Left renal pelvis (tissue), 4 donors: Measurements from ENCODE around the gene GSPT1. TPM values are rescaled to one million over a fixed set of nuclear protein-coding genes. Genes with fewer than 3 reads are reported as not detected.
"Not testable (repeated sequence)": the region's sequence is repeated elsewhere in the genome, so short reads cannot be mapped to it uniquely, and the experiment has no call there.

Source experiments
- DNase-seq, 4 donors: peaks; one replicate each; pipeline ENCODE4 v3.0.0-alpha.2; 2013; ENCODE audit warnings: low read depth in 4 of 4, low spot score in 3 of 4
- polyA plus RNA-seq, 4 donors: library from polyadenylated mRNA; unstranded; fragments of 120-200 nt; gene quantifications; one replicate each; pipeline ENCODE4 v1.2.1, GENCODE V29; 2013; ENCODE audit not compliant: insufficient read length in 4 of 4

GSPT1 gene
- polyA plus RNA-seq, result 100 to 1,000 TPM in 3 of 4 donors, 10 to 100 TPM in 1; 84.6 to 133 (median 117) TPM

GRCh38 chr16:11915644-11916523, at the start of gene GSPT1:
Gene GSPT1, minus strand, starts transcription at chr16:11915956. Its CDS starts 236 bp downstream, at chr16:11915720.
- peak; percentile 95 to 98 (median 96) for DNase-seq

DNA sequence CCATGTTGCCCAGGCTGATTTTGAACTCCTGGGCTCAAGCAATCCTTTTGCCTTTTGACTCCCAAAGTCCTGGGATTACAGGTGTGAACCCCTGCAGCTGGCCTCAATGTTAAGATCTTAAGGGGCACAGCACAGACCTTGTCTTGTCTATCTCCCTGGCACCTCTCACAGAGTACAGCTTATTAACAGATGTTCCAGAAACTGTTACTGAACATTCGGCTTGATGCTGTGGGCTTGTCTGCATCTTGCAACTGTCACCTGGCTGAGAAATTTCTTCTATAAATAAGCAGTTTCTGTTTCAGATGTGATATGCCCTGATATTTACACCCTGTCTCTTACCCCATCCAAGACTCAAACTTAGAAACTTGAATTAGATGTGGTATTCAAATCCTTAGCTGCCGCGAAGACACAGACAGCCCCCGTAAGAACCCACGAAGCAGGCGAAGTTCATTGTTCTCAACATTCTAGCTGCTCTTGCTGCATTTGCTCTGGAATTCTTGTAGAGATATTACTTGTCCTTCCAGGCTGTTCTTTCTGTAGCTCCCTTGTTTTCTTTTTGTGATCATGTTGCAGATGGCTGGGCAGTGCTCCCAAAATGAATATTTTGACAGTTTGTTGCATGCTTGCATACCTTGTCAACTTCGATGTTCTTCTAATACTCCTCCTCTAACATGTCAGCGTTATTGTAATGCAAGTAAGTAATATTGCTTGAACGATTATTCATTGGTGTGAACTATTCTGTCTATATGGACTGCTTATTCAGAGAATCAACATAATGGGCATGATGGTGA, 49.2 kb upstream of the GSPT1 start, which contains the start of gene TNFRSF17:
TNFRSF17 (plus strand) TSS at position 450 of the 791 bp plus-strand sequence; CDS start at position 565, 115 bp downstream.
- DNase-seq, result no peak

DNA sequence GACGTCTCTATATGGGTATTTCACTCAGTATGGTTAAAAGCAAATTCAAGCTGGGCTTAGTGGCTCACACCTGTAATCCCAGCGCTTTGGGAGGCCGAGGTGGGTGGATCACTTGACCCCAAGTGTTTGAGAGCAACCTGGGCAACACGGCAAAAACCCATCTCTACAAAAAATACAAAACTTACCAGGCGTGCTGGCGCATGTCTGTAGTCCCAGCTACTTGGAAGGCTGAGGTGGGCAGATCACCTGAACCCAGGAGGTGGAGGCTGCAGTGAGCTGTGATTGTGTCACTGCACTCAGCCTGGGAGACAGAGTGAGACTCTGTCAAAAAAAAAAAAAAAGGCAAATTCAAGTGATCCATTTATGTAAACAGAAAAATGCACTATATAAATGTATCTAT, 48.0 kb upstream of the GSPT1 start:
- DNase-seq, result no peak

DNA sequence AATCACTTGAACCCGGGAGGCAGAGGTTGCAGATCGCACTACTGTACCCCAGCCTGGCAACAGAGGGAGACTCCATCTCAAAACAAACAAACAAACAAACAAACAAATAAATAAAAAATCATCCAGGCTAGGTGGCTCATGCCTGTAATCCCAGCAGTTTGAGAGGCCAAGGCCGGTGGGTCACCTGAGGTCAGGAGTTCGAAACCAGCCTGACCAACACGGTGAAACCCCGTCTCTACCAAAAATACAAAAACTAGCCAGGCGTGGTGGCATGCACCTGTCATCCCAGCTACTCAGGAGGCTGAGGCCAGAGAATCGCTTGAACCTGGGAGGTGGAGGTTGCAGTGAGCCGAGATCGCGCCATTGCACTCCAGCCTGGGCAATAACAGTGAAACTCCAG, 47.2 kb upstream of the GSPT1 start:
- not testable (repeated sequence) for DNase-seq

DNA sequence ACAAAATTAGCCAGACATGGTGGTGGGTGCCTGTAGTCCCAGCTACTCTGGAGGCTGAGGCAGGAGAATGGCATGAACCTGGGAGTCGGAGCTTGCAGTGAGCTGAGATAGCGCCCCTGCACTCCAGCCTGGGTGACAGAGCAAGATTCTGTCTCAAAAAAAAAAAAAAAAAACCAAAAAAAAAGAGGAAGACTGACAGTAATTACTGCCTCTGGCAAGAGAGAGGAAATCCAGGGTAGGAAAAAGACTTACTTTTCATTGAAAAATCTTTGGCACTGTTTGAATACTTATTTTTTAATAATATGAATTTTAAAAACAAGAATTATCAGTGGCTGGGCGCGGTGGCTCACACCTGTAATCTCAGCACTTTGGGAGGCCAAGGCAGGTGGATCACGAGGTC, 46.7 kb upstream of the GSPT1 start:
- not testable (repeated sequence) for DNase-seq

- no peak for DNase-seq
Measured at GRCh38 chr16:11957591-11958395, 42.0 kb upstream of the GSPT1 start.

DNA sequence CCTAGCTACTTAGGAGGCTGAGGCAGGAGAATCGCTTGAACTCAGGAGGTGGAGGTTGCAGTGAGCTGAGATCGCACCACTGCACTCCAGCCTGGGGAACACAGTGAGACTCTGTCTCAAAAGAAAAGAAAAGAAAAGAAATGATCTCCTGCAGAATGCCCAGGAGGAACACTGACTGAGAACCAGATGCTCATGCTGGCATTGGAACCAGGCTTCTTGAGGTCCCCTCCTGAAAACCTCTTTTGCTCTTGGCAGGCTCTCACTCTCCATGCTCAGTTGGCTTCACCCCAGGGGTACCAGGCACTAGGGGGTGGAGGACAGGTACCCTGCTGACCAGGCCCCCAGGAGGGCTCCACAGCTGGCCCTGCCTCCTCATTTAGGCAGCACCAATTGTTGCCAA, 40.8 kb upstream of the GSPT1 start:
- DNase-seq, result no peak

DNA sequence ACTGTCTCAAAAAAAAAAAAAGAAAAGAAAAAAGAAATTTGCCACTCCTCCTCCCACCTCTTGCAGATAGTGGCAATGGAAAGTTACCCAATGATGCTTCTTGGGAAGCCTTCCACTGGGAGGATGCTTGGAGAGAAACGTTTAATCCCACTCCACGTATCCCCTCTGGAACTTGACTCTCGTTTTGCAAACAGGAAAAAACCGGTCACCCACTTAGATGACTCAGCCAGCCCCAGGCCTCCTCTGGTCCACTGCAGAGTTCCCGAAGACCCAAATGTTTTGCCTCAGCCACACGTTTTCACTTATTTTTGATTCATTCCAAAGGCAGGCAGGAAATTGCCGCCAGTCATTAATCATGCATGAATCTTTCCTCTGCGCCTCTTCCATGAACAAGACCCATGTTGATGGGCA, 40.0 kb upstream of the GSPT1 start:
- no peak for DNase-seq

DNA sequence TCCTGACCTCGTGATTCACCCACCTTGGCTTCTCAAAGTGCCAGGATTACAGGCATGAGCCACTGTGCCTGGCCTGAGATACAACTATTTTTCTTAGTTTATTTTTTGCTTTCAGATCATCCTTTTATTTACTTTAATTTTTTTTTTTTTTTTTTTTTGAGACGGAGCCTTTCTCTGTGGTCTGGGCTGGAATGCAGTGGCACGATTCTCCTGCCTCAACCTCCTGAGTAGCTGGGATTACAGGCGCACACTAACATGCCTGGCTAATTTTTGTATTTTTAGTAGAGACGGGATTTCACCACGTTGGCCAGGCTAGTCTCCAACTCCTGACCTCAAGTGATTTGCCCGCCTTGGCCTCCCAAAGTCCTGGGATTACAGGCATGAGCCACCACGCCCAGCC, 37.8 kb upstream of the GSPT1 start:
- DNase-seq, result not testable (repeated sequence)

DNA sequence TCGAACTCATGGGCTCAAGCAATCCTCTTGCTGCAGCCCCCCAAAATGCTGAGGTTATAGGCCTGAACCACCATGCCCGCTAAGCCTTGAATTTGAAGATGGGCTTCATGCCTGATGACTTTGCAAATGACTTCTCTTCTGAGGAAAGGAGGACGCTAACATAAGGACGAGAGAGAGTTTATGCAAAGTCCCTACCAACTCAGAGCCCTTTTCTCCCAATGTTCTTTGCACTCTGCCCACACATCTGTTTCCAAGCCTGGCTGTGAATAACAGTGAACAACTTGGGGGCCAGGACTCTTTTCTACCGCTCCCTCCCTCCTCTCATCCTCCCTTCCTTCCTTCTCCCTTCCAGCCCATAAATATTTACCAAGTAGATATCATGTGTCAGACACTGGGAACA, 34.6 kb upstream of the GSPT1 start:
- DNase-seq, result no peak

DNA sequence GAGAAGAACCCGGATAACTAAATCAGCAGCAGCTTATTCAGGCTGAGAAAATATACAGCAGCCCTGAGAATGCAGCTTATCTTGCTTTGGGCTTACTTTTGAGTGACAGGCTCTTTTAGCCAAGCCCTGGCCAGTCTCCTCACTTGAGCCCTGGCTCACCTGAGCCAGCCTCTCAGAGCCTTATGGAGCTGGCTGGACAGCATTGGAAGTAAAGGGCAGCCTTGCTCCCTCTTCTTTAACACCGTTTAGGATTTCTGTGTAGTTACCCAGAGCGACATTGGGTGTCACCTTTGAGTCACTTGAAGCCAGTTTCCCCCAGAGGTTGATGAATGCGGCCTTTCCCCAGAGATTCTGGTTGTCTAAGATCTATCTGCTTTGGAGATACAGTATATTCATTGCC, 33.8 kb upstream of the GSPT1 start:
- peak in 2 of 4 donors; percentile 19 to 35 for DNase-seq

- no peak for DNase-seq
Measured at GRCh38 chr16:11948819-11949218, 33.1 kb upstream of the GSPT1 start.

DNA sequence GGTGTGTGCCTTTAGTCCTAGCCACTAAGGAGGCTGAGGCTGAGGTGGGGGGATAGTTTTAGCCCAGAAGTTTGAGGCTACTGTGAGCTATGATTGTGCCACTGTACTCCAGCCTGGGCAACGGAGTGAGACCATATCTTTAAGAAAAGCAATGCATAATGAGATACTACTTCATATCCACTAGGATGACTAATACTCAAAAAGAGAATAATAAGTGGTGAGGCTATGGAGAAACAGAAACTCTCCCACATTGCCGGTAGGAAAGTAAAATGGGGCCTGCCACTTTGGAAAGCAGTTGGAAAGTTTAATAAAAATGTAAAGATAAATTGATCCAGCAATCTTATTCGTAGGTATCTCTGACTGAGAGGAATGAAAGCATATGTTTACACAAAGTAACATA, 30.7 kb upstream of the GSPT1 start:
- DNase-seq, result no peak

DNA sequence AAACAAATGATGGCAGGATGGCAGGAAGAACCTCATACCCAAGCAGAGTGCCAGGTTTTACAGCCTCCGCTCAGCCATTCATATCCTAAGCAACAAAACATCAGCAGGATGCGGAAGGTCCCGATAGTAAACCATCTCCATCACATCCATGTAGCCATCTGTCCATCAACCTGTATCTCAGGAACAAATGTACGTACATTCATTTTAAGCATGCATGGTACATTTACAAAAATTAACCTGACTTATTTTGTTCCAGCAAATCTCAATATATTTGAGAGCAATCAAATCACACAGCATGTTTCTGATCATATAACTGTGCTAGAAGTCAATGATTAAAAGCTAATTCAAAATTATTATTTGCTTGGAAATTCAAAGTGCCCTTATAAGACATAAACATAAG, 26.2 kb upstream of the GSPT1 start, which contains the start of gene NPIPB2:
NPIPB2 (minus strand) TSS at position 101 of the 400 bp plus-strand sequence; CDS start at position 101, 0 bp downstream.
- not testable (repeated sequence) for DNase-seq

- DNase-seq, result not testable (repeated sequence)
Measured at GRCh38 chr16:11927350-11927749, 11.6 kb upstream of the GSPT1 start.

DNA sequence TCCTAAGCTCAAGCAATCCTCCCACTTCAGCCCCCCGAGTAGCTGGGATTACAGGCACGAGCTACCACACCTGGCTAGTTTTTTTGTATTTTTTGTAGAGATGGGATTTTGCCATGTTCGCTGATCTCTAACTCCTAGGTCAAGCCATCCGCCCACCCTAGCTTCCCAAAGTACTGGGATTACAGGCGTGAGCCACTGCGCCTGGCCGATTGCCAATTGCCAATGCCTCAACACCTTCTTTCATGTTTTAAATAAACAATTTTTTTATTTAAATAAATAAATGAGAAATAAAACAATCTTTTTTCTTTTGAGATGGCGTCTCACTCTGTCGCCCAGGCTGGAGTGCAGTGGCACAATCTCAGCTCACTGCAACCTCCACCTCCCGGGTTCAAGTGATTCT, 8.3 kb upstream of the GSPT1 start:
- not testable (repeated sequence) for DNase-seq

DNA sequence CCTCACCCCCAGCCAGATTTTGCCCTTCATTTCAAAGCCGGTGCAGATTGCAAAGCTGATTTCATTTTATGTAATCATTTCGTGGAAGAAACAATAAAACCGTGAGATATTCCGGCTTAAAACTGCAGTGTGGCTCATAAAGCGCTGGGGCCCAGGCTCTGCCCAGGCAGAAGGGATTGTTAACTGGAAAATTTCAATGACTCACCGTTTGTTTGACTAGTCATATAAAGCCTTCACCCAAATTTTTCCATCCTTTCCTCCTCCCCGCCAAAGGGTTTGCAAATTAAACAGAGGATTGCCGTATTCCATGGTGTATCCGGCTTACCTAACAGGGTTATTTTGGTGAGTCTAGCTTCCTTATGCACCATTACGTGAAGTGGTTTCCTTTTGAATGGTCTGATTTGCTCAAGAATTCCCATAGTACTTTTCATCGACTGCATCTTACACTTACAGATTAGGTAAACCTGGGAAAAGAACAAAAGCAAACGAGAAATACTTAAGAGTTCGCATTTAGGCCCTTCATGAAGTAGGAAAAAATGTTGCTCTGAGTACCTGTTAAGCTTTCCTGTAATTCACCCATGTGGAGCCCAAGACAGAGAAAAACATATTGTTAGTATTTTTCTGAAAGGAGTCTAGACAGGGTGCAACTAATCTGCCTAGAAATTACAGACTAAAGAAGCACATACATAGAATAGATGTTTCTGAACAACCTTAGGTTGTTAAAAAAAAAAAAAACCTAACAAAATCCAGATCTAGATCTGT, 949 bp upstream of the GSPT1 start:
- DNase-seq, result no peak

DNA sequence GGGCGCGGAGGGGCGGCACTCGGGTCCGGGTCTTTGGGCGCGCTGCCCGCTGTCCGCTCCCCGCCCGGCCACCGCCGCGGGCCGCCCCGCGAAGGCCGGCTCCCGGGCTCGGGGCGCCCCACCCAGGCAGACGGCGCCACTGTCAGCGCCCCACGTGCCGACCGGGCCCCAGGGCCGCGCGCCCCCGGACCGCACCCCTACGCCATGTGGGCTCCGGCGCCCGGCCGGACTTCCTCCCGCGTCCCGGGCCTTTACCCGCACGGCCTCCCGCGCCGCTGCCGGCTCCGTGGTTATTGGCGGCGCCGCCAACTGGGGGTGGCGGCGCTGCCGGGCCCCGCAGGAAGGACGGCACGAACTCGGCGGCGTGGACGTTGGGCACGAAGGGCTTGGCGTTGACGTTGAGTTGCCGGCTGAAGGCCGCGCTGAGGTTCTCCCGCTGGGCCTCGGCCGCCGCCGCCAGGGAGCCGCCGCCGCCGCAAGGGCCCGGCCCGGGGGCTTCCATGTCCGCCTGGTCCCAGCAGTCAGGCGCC, 577 bp downstream of the GSPT1 start:
- no peak for DNase-seq
